GM12892 (cell line): ENCODE measurements around the gene PRKAG2.

Source experiments
- DNase-seq: peaks from one replicate; pipeline ENCODE4 v3.0.0; 2011; ENCODE audit not compliant: insufficient read length
- FAIRE-seq: peaks from 2 replicates; lab custom pipeline; 2011; peaks lifted over from hg19 to GRCh38; lab: Jason Lieb, UNC
- POLR2A ChIP-seq: IDR thresholded peaks from 2 replicates; pipeline ENCODE4 v1.6.1; 2011; ENCODE audit warnings: low read depth, low read length, control low read depth
- POLR2AphosphoS5 ChIP-seq: IDR thresholded peaks from 2 replicates; pipeline ENCODE4 v1.6.1; 2011; ENCODE audit warnings: low read depth, low read length, control low read depth
- TAF1 ChIP-seq: IDR thresholded peaks from 2 replicates; pipeline ENCODE4 v1.6.1; 2011; ENCODE audit warnings: low read depth, mild to moderate bottlenecking, control low read depth, low read length, borderline replicate concordance

The PRKAG2 gene

GRCh38 chr7:151808400-151809145 lies 68.3 kb downstream of the PRKAG2 start:
- TF ChIP-seq POLR2A (no peak), TAF1 (no peak), POLR2AphosphoS5 (no peak)
- FAIRE-seq (no peak), DNase-seq (no peak)

DNA sequence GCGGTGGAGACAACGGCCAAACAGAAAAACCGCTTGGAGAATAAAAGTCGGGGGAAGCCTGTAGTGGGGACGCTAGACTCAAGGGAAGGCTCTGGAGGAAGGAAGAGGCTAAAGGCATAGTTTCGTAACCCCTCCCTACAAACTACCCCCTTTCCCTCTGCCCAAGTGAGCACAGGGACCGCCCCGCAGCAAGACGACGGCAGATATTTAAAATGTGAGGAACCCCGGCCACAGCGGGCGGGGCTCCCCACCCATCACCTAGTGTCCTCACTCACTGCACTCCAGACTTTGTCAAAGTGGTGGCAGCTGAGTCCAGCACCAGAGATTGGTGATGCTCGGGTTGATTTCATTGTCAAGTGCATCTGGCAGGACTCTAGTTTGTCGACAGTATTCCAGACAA lies 69.1 kb downstream of the PRKAG2 start:
- no peak for TF ChIP-seq POLR2A
- no peak for TF ChIP-seq TAF1
- no peak for TF ChIP-seq POLR2AphosphoS5
- DNase-seq = no peak
- no peak for FAIRE-seq

DNA sequence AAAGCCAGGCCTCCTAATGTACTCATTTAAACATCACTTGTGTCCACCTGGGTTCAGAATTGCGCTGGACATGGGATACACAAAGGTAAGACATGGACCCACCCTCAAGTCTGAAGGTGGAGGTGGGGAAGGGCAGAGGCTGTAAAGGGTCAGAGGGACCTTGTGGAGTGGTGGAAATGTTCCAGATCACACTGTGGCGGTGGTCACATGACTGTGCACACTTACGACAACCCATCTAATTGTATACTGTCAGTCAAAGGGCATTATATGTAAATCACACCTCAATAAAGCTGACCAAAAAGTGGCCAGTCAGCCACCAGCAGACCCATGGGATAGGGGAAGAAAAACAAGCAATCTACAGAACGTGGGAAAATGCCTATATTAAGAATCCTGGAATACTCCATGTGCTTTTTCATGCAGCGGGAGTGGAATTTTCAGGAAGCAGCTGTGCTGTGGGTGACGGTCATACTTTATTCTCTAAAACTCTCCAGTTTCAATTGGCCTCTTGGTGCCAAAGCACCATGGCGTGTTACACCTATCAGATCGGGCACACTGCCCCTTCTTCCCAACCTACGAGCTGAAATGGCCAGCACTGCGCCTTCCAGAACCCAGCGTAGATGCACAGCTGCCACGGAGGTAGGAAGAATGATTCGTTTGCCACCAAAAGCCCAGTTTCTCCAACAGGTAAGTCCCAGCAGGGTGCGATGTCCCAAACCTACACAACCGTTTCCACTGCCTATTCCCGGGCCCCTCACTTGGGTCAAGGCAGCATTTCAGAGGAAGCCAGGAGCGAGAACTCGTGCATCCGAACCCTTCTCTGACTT lies 69.8 kb downstream of the PRKAG2 start:
- TF ChIP-seq POLR2AphosphoS5 (no peak), POLR2A (no peak), TAF1 (no peak)
- DNase-seq = no peak
- FAIRE-seq = no peak

DNA sequence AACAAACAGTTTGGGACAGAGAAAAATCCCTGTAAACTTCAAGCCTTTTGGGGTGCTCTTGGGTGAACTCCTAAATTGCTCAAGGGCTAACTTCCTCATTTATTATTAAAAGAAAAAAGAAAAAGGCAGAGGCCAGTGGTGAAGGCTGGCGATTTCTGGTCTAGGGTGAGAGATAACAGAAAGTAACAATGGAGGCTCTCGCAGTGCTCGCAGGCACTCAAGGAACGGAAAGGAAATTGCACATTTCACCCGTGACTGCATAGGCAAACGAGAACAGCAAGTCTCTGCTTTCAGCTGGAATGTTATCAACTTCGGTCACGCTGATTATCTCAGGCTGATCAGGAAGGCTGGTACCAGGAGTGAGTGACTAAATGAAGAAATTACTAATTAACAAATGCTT lies 70.7 kb downstream of the PRKAG2 start:
- DNase-seq (no peak), FAIRE-seq (no peak)
- TF ChIP-seq TAF1 = no peak
- TF ChIP-seq POLR2AphosphoS5 = no peak
- TF ChIP-seq POLR2A = no peak

GRCh38 chr7:151805191-151805590 lies 71.7 kb downstream of the PRKAG2 start:
- no peak for FAIRE-seq
- no peak for DNase-seq
- TF ChIP-seq POLR2A (no peak), TAF1 (no peak), POLR2AphosphoS5 (no peak)

- no peak for TF ChIP-seq POLR2A
- TF ChIP-seq TAF1 = no peak
- TF ChIP-seq POLR2AphosphoS5 = no peak
- FAIRE-seq = no peak
- no peak for DNase-seq
Observed at GRCh38 chr7:151804756-151805155, 72.2 kb downstream of the PRKAG2 start.

DNA sequence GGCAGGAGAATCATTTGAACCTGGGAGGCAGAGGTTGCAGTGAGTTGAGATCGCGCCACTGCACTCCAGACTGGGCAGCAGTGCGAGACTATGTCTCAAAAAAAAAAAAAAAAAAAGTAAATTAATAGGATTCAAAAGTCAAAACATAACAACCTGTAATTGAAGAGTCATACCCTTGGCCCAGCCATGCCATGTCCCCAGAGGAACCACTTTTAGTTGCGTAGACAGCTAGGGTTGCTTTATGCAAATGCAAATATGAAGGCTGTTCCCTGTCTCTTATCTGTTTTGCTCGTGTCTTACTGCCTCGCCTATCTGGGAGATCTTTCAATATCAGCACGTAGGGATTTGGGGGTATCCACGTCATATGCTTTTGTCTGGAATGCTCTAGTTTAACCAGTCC lies 73.1 kb downstream of the PRKAG2 start:
- FAIRE-seq = no peak

GRCh38 chr7:151802469-151802846 lies 74.5 kb downstream of the PRKAG2 start:
- TF ChIP-seq POLR2A (no peak), TAF1 (no peak), POLR2AphosphoS5 (no peak)
- DNase-seq (no peak), FAIRE-seq (no peak)

More for the DNA sequence above, 73.1 kb downstream of the PRKAG2 start:
- DNase-seq = no peak
- TF ChIP-seq POLR2AphosphoS5 = no peak
- no peak for TF ChIP-seq TAF1
- TF ChIP-seq POLR2A = no peak

GRCh38 chr7:151801782-151802468 lies 75.0 kb downstream of the PRKAG2 start:
- no peak for DNase-seq
- TF ChIP-seq POLR2A (no peak), POLR2AphosphoS5 (no peak), TAF1 (no peak)
- FAIRE-seq = no peak

- DNase-seq (no peak), FAIRE-seq (no peak)
- TF ChIP-seq TAF1 (no peak), POLR2A (no peak), POLR2AphosphoS5 (no peak)
Observed at GRCh38 chr7:151801291-151801690, 75.6 kb downstream of the PRKAG2 start.

GRCh38 chr7:151800861-151801260 lies 76.1 kb downstream of the PRKAG2 start:
- FAIRE-seq (no peak), DNase-seq (no peak)
- no peak for TF ChIP-seq POLR2A
- TF ChIP-seq POLR2AphosphoS5 = no peak
- no peak for TF ChIP-seq TAF1

- DNase-seq = no peak
- no peak for FAIRE-seq
- TF ChIP-seq POLR2AphosphoS5 (no peak), TAF1 (no peak), POLR2A (no peak)
Observed at GRCh38 chr7:151800391-151800790, 76.5 kb downstream of the PRKAG2 start.
